Osteoblast (primary cell): ENCODE results near the gene MSRB1. TPM values are rescaled to one million over a fixed set of nuclear protein-coding genes. Genes with fewer than 3 reads are reported as not detected.
A peak's percentile ranks its signal among the peaks of the same experiment; 100 is the strongest.

Source experiments
- DNase-seq: peaks from one replicate; pipeline ENCODE4 v3.0.0; 2011; ENCODE audit warnings: low spot score, mixed read lengths; ENCODE audit not compliant: insufficient read length; ENCODE audit errors: missing footprints
- H2AFZ ChIP-seq: 2 replicates; pipeline ENCODE4 v1.6.0; 2011; ENCODE audit warnings: mild to moderate bottlenecking, low read length
- H3K27ac ChIP-seq: 2 replicates; pipeline ENCODE4 v1.5.1; 2011; ENCODE audit warnings: mild to moderate bottlenecking, low read depth, low read length, moderate library complexity
- H3K27me3 ChIP-seq: 2 replicates; pipeline ENCODE4 v1.6.0; 2012; ENCODE audit warnings: mild to moderate bottlenecking, control low read depth, inconsistent platforms, low read length, moderate library complexity; ENCODE audit not compliant: insufficient read depth
- H3K36me3 ChIP-seq: 2 replicates; pipeline ENCODE4 v1.5.1; 2011; ENCODE audit warnings: mild to moderate bottlenecking, low read length, control low read depth, moderate library complexity; ENCODE audit not compliant: insufficient read depth
- H3K4me1 ChIP-seq: 2 replicates; pipeline ENCODE4 v1.5.1; 2011; ENCODE audit warnings: mild to moderate bottlenecking, low read length, control low read depth, moderate library complexity; ENCODE audit not compliant: insufficient read depth
- H3K4me2 ChIP-seq: 2 replicates; pipeline ENCODE4 v1.6.0; 2011; ENCODE audit warnings: mild to moderate bottlenecking, low read length; ENCODE audit not compliant: insufficient read depth
- H3K4me3 ChIP-seq: fragments of 200-600 bp; sonication (generic); 3 replicates; pipeline ENCODE4 v1.5.1; 2012; ENCODE audit warnings: mild to moderate bottlenecking, low read length, inconsistent platforms; ENCODE audit not compliant: insufficient read depth
- H3K79me2 ChIP-seq: 2 replicates; pipeline ENCODE4 v1.6.0; 2012; ENCODE audit warnings: mild to moderate bottlenecking, low read length, control low read depth, inconsistent platforms; ENCODE audit not compliant: insufficient read depth
- H3K9me3 ChIP-seq: 2 replicates; pipeline ENCODE4 v1.5.1; 2011; ENCODE audit warnings: low read depth, low read length, control low read depth
- H4K20me1 ChIP-seq: 2 replicates; pipeline ENCODE4 v1.6.0; 2012; ENCODE audit warnings: mild to moderate bottlenecking, low read length, control low read depth; ENCODE audit not compliant: insufficient read depth
- total RNA-seq: library from RNA; depleted of rRNA; stranded (reverse); fragments of >200 nt; gene quantifications from 2 replicates; pipeline ENCODE4 v1.2.3, GENCODE V29; 2012
- TF ChIP-seq, protein P1 (sequence below): IDR thresholded peaks from 2 replicates; pipeline ENCODE4 v1.5.1; 2011; ENCODE audit warnings: mild to moderate bottlenecking, low read depth, low read length, moderate library complexity; ENCODE audit errors: extremely low read depth

The MSRB1 gene
- total RNA-seq, 1 donor = 18.1 TPM

DNA sequence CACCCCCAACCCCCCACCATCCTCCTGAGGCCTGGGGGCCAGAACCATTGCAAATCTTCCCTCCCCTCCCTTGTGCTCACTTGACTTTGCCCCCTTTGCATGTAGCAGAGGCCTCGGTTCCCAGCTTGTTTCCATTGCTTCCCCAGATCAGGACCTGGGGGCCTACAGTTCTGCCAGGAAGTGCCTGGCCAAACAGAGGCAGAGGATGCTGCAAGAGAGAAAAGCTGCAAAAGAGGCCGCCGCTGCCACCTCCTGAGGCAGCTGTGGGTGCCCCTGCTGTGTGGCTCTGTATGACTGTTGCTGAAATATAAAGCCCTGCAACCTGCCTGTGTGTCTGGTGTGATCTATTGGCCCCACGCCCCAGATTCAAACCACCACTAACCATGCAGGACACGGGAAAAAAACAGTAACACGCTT lies 18.7 kb upstream of the MSRB1 start:
- DNase-seq = peak; percentile 23
- no peak overlapping the region for H3K4me3 ChIP-seq
- TF ChIP-seq, protein P1, sequence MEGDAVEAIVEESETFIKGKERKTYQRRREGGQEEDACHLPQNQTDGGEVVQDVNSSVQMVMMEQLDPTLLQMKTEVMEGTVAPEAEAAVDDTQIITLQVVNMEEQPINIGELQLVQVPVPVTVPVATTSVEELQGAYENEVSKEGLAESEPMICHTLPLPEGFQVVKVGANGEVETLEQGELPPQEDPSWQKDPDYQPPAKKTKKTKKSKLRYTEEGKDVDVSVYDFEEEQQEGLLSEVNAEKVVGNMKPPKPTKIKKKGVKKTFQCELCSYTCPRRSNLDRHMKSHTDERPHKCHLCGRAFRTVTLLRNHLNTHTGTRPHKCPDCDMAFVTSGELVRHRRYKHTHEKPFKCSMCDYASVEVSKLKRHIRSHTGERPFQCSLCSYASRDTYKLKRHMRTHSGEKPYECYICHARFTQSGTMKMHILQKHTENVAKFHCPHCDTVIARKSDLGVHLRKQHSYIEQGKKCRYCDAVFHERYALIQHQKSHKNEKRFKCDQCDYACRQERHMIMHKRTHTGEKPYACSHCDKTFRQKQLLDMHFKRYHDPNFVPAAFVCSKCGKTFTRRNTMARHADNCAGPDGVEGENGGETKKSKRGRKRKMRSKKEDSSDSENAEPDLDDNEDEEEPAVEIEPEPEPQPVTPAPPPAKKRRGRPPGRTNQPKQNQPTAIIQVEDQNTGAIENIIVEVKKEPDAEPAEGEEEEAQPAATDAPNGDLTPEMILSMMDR = no peak
- H3K9me3 ChIP-seq = no peaks in the 10 kb centered on the region
- no peak overlapping the region for H2AFZ ChIP-seq
- peaks cover 60% of the 10 kb centered on the region for H3K79me2 ChIP-seq
- no peak overlapping the region for H3K27ac ChIP-seq
- H3K27me3 ChIP-seq = no peaks in the 10 kb centered on the region
- H3K4me1 ChIP-seq = peaks cover 27% of the 10 kb centered on the region
- peaks cover 38% of the 10 kb centered on the region for H4K20me1 ChIP-seq
- H3K4me2 ChIP-seq = no peak overlapping the region
- H3K36me3 ChIP-seq = peaks cover 28% of the 10 kb centered on the region

GRCh38 chr16:1960665-1961630 lies 17.9 kb upstream of the MSRB1 start:
- Histone ChIP-seq H3K79me2 (peaks cover 54% of the 10 kb centered on the region), H3K27ac (no peak overlapping the region), H3K27me3 (no peaks in the 10 kb centered on the region), H3K4me1 (peaks cover 26% of the 10 kb centered on the region), H3K36me3 (peaks cover 28% of the 10 kb centered on the region), H4K20me1 (peaks cover 38% of the 10 kb centered on the region), H3K9me3 (no peaks in the 10 kb centered on the region), H2AFZ (no peak overlapping the region), H3K4me3 (peak overlapping the region; percentile 93), H3K4me2 (peak overlapping the region; percentile 80)
- TF ChIP-seq, protein P1 = no peak
- peak; percentile 75 for DNase-seq

DNA sequence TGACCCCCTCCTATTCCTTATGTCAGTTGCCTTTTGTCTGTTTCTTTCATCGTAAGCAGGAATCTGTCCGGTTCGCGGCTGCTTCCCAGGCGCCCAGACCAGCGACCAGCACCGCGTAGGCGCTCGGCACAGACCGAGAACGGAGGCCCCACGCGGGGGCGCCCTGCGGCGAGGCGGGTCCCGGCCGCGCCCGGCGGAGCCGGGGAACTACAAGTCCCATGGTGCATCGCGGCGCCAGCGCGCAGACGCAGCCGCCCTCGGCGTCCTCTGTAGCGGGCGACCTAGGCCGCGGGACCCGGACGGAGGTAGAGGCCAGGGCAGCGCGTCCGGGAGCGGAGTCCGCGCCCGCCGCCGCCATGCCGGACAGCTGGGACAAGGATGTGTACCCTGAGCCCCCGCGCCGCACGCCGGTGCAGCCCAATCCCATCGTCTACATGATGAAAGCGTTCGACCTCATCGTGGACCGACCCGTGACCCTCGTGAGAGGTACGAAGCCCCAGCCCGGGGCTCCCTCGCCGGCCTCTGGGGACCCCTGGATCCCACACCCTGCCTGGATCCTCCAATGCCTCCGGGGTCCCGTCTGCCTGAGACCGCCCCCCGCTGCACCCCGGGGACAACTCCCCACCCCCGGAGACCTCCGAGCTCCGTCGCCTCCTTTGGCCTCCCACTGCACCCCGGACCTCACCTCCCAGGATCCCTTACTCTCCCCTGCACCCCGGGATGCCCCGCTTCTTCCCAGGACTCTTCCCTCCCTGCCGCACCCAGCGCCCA lies 16.5 kb upstream of the MSRB1 start, which contains the start of gene NDUFB10:
Gene NDUFB10 (plus strand): TSS at position 270 of the 771 bp plus-strand sequence. CDS start 87 bp downstream, at position 357.
- H3K36me3 ChIP-seq = peaks cover 28% of the 10 kb centered on the region
- TF ChIP-seq, protein P1 = peak; percentile 56
- H3K9me3 ChIP-seq = no peaks in the 10 kb centered on the region
- peaks cover 19% of the 10 kb centered on the region for H3K4me1 ChIP-seq
- peak within 1 kb of the TSS; percentile 93 for H3K4me3 ChIP-seq
- peaks cover 38% of the 10 kb centered on the region for H4K20me1 ChIP-seq
- peak within 1 kb of the TSS; percentile 80 for H3K4me2 ChIP-seq
- no peaks in the 10 kb centered on the region for H3K27me3 ChIP-seq
- H2AFZ ChIP-seq = peak within 1 kb of the TSS; percentile 88
- H3K79me2 ChIP-seq = peaks cover 42% of the 10 kb centered on the region
- H3K27ac ChIP-seq = peak within 1 kb of the TSS; percentile 72
- DNase-seq = peak; percentile 99
